Chondrocyte (in vitro differentiated cells): ENCODE results near the gene KRT85. TPM values are rescaled to one million over a fixed set of nuclear protein-coding genes. Genes with fewer than 3 reads are reported as not detected.

ENCODE experiments used
- DNase-seq: peaks from one replicate; pipeline ENCODE4 v3.0.0; 2021; ENCODE audit warnings: mixed read lengths, low spot score
- H3K27ac Mint-ChIP-seq: one replicate; pipeline ENCODE4 v1.8.0; 2021; ENCODE audit warnings: mild to moderate bottlenecking, moderate library complexity, mixed read lengths; ENCODE audit not compliant: unreplicated experiment
- H3K27me3 Mint-ChIP-seq: 2 replicates; pipeline ENCODE4 v1.8.0; 2021; ENCODE audit warnings: low read depth, mixed read lengths
- H3K36me3 Mint-ChIP-seq: 2 replicates; pipeline ENCODE4 v1.8.0; 2021; ENCODE audit warnings: low read depth, mixed read lengths
- H3K4me1 Mint-ChIP-seq: 2 replicates; pipeline ENCODE4 v1.8.0; 2021; ENCODE audit warnings: low read depth, mild to moderate bottlenecking, mixed read lengths
- H3K4me3 Mint-ChIP-seq: one replicate; pipeline ENCODE4 v1.8.0; 2021; ENCODE audit warnings: mild to moderate bottlenecking, moderate library complexity, mixed read lengths; ENCODE audit not compliant: unreplicated experiment
- H3K9me3 Mint-ChIP-seq: 2 replicates; pipeline ENCODE4 v1.8.0; 2021; ENCODE audit warnings: low read depth, mixed read lengths
- total RNA-seq: library from RNA; stranded (reverse); gene quantifications from 3 replicates; pipeline ENCODE4 v1.2.1, GENCODE V29; 2021
- TF ChIP-seq, protein P1 (sequence below): fragments of 200-600 bp; sonication (generic); IDR thresholded peaks from 2 replicates; pipeline ENCODE4 v1.5.0; 2021; ENCODE audit warnings: antibody characterized with exemption, mild to moderate bottlenecking, moderate library complexity

KRT85 gene
- total RNA-seq, 1 donor from 2014 or later = not detected

DNA sequence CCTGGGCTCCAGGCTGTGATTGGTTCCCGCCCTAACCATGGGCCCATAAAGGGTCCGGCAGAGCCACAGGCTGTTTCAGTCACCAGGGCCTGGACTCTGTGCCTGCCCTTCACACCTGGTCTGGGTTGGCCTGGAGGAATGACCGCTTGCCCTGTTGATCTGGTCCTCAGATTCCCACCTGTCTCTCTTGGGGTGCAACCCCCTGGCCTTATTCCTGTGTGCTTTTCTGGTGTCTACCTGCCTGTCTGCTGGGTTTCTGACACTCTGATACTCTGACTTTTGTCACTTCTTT is 43.2 kb downstream of the KRT85 start:
- Mint-ChIP-seq H3K27me3 (peaks cover 35% of the 10 kb centered on the region), H3K36me3 (peaks cover 1% of the 10 kb centered on the region)
- TF ChIP-seq, protein P1, sequence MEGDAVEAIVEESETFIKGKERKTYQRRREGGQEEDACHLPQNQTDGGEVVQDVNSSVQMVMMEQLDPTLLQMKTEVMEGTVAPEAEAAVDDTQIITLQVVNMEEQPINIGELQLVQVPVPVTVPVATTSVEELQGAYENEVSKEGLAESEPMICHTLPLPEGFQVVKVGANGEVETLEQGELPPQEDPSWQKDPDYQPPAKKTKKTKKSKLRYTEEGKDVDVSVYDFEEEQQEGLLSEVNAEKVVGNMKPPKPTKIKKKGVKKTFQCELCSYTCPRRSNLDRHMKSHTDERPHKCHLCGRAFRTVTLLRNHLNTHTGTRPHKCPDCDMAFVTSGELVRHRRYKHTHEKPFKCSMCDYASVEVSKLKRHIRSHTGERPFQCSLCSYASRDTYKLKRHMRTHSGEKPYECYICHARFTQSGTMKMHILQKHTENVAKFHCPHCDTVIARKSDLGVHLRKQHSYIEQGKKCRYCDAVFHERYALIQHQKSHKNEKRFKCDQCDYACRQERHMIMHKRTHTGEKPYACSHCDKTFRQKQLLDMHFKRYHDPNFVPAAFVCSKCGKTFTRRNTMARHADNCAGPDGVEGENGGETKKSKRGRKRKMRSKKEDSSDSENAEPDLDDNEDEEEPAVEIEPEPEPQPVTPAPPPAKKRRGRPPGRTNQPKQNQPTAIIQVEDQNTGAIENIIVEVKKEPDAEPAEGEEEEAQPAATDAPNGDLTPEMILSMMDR = no peak

DNA sequence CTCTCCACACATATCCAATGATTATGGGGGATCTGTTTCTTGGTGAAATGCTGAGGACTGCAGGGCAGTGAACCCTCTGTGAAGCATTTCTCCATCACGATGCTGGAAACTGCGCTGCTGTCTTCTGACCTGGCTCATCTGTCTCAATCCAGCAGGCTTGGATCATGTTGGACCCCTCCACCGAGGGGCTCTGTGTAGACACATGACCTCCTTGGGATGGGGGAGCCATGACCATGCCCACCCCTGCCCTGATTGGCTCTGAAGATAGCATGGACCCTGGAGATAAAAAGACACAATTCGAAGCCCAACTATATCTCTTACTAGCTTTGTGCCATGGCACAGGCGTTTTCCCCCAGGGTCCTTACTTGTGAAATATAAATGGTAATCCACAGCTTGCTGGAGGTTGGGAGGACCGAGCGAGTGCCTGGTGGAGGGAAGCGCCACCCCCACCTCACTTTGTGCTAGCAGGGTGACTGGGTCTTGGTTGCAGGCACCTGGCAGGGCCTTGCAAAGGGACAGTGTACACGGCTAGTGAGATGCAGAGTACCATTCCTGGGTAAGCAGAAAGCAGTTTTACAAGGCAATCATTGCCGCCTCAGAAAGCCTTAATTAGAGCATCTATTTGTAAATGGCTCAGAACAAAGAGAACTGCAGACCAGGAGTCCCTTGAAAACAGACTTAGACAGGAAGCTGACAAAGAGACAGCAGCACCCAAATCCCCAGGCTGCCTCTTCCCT is 43.7 kb downstream of the KRT85 start:
- peak; percentile 34 for DNase-seq
- TF ChIP-seq, protein P1 = no peak
- peaks cover 39% of the 10 kb centered on the region for H3K27me3 Mint-ChIP-seq
- H3K27ac Mint-ChIP-seq = no peak overlapping the region
- H3K9me3 Mint-ChIP-seq = no peaks in the 10 kb centered on the region
- H3K4me1 Mint-ChIP-seq = peaks cover 6% of the 10 kb centered on the region
- H3K36me3 Mint-ChIP-seq = peaks cover 1% of the 10 kb centered on the region
- H3K4me3 Mint-ChIP-seq = no peak overlapping the region

More for the DNA sequence above, 43.2 kb downstream of the KRT85 start:
- H3K4me3 Mint-ChIP-seq = no peak overlapping the region
- no peaks in the 10 kb centered on the region for H3K9me3 Mint-ChIP-seq
- no peak overlapping the region for H3K27ac Mint-ChIP-seq
- H3K4me1 Mint-ChIP-seq = peaks cover 6% of the 10 kb centered on the region
- peak; percentile 59 for DNase-seq

DNA sequence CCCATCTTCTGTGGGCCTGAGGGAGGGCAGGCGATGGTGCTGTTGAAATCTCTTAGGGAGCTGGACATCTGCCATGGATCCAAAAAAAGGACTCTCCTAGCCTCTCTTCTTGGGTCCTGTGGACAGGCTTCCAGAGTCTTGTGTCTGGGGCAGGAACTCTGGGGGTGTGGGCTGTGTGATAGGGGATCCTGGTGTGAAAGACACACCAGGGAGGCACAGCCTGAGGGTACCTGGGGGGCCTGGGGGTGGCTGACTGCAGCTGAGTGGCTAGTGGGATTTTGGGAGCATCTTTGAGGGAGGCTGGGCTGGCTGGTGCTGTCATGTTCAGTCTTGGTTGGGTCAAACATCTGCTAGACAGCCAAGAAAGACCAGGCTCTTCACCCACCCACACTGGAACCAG is 44.3 kb downstream of the KRT85 start:
- TF ChIP-seq, protein P1 = no peak
- H3K36me3 Mint-ChIP-seq = peaks cover 1% of the 10 kb centered on the region
- DNase-seq = peak; percentile 47
- H3K4me3 Mint-ChIP-seq = no peak overlapping the region
- peaks cover 41% of the 10 kb centered on the region for H3K27me3 Mint-ChIP-seq
- H3K9me3 Mint-ChIP-seq = no peaks in the 10 kb centered on the region
- H3K27ac Mint-ChIP-seq = no peak overlapping the region
- peaks cover 6% of the 10 kb centered on the region for H3K4me1 Mint-ChIP-seq

DNA sequence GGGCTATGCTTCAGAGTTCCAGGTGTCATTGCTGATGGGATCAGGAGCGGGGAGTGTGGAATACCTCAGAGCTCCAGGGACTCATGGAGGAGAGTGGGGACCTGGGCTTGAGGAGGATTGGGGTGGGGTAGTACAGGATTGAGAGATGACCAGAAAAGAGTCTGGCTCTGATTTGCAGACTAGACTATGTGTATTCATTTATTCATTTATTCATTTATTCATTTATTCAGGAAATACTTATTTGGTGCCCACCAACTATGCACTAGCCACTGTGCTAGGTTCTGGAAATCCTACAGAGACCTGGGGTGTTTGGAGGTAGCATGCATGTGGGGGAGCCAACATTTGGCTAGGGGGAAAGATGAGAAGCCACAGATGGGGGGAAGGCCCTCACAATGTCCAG is 45.2 kb downstream of the KRT85 start:
- Mint-ChIP-seq H3K27me3 (peaks cover 41% of the 10 kb centered on the region), H3K9me3 (no peaks in the 10 kb centered on the region), H3K4me3 (no peak overlapping the region), H3K36me3 (peaks cover 1% of the 10 kb centered on the region), H3K27ac (no peak overlapping the region), H3K4me1 (no peaks in the 10 kb centered on the region)
- TF ChIP-seq, protein P1 = no peak
- DNase-seq = no peak

DNA sequence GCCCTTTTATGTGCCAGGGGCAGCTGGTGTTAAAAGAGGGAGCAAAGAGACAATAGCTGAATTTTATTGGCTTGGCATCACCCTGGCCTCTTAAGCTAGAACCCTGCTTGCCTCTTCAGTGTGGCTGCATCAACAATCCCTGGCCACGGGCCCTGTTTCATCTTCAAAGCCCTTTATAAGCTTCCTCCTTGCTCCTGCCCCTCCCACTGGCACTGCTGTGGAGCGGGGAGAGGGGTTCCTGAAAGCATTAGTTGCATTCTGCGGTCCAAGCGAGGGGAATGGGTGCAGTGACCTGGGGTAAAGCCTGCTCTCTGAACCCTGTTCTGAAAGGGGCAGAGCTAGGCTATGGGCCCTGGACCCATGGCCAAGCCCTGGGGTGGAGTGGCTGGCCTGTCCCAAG is 45.9 kb downstream of the KRT85 start:
- H3K4me1 Mint-ChIP-seq = no peaks in the 10 kb centered on the region
- TF ChIP-seq, protein P1 = no peak
- no peaks in the 10 kb centered on the region for H3K9me3 Mint-ChIP-seq
- peak; percentile 59 for DNase-seq
- H3K36me3 Mint-ChIP-seq = peaks cover 1% of the 10 kb centered on the region
- no peak overlapping the region for H3K4me3 Mint-ChIP-seq
- no peak overlapping the region for H3K27ac Mint-ChIP-seq
- peaks cover 41% of the 10 kb centered on the region for H3K27me3 Mint-ChIP-seq
